ENCODE measurements around the gene MAPK4.

DNA sequence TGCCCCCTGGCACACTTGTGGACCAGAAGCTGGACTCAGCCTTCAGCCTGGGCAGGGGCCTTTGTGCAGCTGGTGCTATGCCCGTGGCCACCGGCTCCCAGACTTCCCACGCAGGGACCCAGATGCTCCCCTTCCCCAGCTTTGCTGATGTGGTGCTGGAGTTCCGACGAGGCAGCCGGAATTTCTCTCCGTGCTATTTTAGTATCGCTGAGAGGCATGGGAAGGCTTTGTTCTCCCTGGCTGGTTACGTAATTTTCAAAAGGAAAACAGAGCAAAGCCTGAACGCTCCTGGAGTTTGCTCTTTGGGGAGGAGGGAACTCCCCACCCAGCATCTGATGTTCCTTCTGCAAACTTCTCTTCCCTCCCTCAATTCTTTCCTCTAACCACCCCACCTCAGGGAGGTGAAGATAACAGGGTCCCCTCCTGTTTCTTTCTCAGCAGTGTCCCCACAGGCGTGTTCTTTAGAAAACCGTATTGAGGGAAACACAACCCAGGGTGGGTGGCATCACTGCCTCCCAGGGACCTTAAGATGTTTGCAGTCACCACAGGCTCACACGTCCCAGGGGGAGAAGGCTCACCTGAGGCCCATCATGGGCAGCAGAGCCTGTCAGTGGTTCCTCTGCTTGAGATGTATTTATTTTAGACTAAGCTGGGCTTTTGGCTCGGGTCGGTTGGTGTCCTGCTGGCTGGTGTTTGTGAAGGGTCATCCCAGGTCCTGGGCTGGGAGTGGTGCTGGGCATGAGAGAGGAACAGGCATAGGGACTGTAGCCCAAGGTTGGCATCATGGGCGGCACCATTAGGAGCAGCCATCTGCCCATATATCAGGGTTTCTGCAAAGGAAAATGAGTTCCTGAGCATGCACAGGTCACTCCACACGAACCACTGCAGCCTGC, 95.0 kb downstream of the MAPK4 start:
- TF ChIP-seq, protein P1, sequence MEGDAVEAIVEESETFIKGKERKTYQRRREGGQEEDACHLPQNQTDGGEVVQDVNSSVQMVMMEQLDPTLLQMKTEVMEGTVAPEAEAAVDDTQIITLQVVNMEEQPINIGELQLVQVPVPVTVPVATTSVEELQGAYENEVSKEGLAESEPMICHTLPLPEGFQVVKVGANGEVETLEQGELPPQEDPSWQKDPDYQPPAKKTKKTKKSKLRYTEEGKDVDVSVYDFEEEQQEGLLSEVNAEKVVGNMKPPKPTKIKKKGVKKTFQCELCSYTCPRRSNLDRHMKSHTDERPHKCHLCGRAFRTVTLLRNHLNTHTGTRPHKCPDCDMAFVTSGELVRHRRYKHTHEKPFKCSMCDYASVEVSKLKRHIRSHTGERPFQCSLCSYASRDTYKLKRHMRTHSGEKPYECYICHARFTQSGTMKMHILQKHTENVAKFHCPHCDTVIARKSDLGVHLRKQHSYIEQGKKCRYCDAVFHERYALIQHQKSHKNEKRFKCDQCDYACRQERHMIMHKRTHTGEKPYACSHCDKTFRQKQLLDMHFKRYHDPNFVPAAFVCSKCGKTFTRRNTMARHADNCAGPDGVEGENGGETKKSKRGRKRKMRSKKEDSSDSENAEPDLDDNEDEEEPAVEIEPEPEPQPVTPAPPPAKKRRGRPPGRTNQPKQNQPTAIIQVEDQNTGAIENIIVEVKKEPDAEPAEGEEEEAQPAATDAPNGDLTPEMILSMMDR (IDR thresholded peaks at IDR 0.05; ENCODE audit: insufficient read depth, low read length), result no peak
- no peak for TF ChIP-seq POLR2AphosphoS5 (IDR thresholded peaks at IDR 0.05; ENCODE audit: low read depth)
- TF ChIP-seq SPI1 (IDR thresholded peaks at IDR 0.05; ENCODE audit: borderline replicate concordance, low read depth), result no peak
- no peak for TF ChIP-seq GABPA (IDR thresholded peaks at IDR 0.05; ENCODE audit: low read depth)
